Nephron progenitor cell (in vitro differentiated cells): ENCODE measurements around the gene UBE3D.
"Not testable (repeated sequence)": the region's sequence is repeated elsewhere in the genome, so short reads cannot be mapped to it uniquely, and the experiment has no call there.

Experiments used
- DNase-seq: peaks from one replicate; pipeline ENCODE4 v3.0.0; 2021
- H3K27ac Mint-ChIP-seq: 2 replicates; pipeline ENCODE4 v1.8.0; 2021; ENCODE audit warnings: mild to moderate bottlenecking, moderate library complexity, mixed read lengths
- H3K27me3 Mint-ChIP-seq: 2 replicates; pipeline ENCODE4 v1.8.0; 2021; ENCODE audit warnings: mild to moderate bottlenecking, low read depth, mixed read lengths; ENCODE audit not compliant: poor library complexity
- H3K36me3 Mint-ChIP-seq: 2 replicates; pipeline ENCODE4 v1.8.0; 2021; ENCODE audit warnings: low read depth, mixed read lengths
- H3K4me1 Mint-ChIP-seq: 2 replicates; pipeline ENCODE4 v1.8.0; 2021; ENCODE audit warnings: mixed read lengths
- H3K4me3 Mint-ChIP-seq: 2 replicates; pipeline ENCODE4 v1.8.0; 2021; ENCODE audit warnings: mild to moderate bottlenecking, moderate library complexity, mixed read lengths
- H3K9me3 Mint-ChIP-seq: 2 replicates; pipeline ENCODE4 v1.8.0; 2021; ENCODE audit warnings: mild to moderate bottlenecking, moderate library complexity, mixed read lengths
- CTCF ChIP-seq: fragments of 200-600 bp; sonication (generic); IDR thresholded peaks from 2 replicates; pipeline ENCODE4 v1.5.0; 2021; ENCODE audit warnings: antibody characterized with exemption

UBE3D gene

GRCh38 chr6:82951389-82951788 lies 114.3 kb downstream of the UBE3D start:
- DNase-seq = no peak
- Mint-ChIP-seq H3K27ac (no peak overlapping the region), H3K4me3 (no peak overlapping the region), H3K36me3 (peaks cover 72% of the 10 kb centered on the region), H3K9me3 (peaks cover 34% of the 10 kb centered on the region), H3K27me3 (no peaks in the 10 kb centered on the region), H3K4me1 (no peaks in the 10 kb centered on the region)
- TF ChIP-seq CTCF = no peak

GRCh38 chr6:82930915-82931314 lies 134.7 kb downstream of the UBE3D start:
- H3K4me1 Mint-ChIP-seq, DNase-seq, H3K27me3 Mint-ChIP-seq, H3K4me3 Mint-ChIP-seq, H3K27ac Mint-ChIP-seq: not testable (repeated sequence)
- H3K9me3 Mint-ChIP-seq = peaks cover 61% of the 10 kb centered on the region
- peaks cover 85% of the 10 kb centered on the region for H3K36me3 Mint-ChIP-seq

- H3K9me3 Mint-ChIP-seq = peaks cover 25% of the 10 kb centered on the region
- H3K4me1 Mint-ChIP-seq = no peaks in the 10 kb centered on the region
- no peaks in the 10 kb centered on the region for H3K27me3 Mint-ChIP-seq
- H3K27ac Mint-ChIP-seq = no peak overlapping the region
- H3K4me3 Mint-ChIP-seq = no peak overlapping the region
- no peak for TF ChIP-seq CTCF
- DNase-seq = no peak
- H3K36me3 Mint-ChIP-seq = peaks cover 54% of the 10 kb centered on the region
Measured at GRCh38 chr6:82924799-82925535, 140.7 kb downstream of the UBE3D start.

- H3K4me1 Mint-ChIP-seq = no peaks in the 10 kb centered on the region
- H3K27ac Mint-ChIP-seq = no peak overlapping the region
- H3K9me3 Mint-ChIP-seq = peaks cover 40% of the 10 kb centered on the region
- peaks cover 66% of the 10 kb centered on the region for H3K36me3 Mint-ChIP-seq
- no peak for DNase-seq
- H3K4me3 Mint-ChIP-seq = no peak overlapping the region
- peaks cover 4% of the 10 kb centered on the region for H3K27me3 Mint-ChIP-seq
- no peak for TF ChIP-seq CTCF
Measured at GRCh38 chr6:82921258-82921657, 144.4 kb downstream of the UBE3D start.

GRCh38 chr6:82917346-82918064 lies 148.1 kb downstream of the UBE3D start:
- DNase-seq = no peak
- H3K9me3 Mint-ChIP-seq = peaks cover 32% of the 10 kb centered on the region

More at GRCh38 chr6:82917346-82918064, 148.1 kb downstream of the UBE3D start:
- TF ChIP-seq CTCF = no peak
- Mint-ChIP-seq H3K27ac (no peak overlapping the region), H3K36me3 (peaks cover 58% of the 10 kb centered on the region), H3K4me3 (no peak overlapping the region), H3K4me1 (no peaks in the 10 kb centered on the region), H3K27me3 (peaks cover 4% of the 10 kb centered on the region)
